Body of pancreas (tissue), 4 donors: ENCODE data around the gene EIF3F. TPM values are rescaled to one million over a fixed set of nuclear protein-coding genes. Genes with fewer than 3 reads are reported as not detected.

ENCODE experiments used
- ATAC-seq: fragments of 150-250 bp; one replicate; pipeline ENCODE4 v1.9.1; 2016
- DNase-seq, 4 donors: peaks; one replicate each; pipeline ENCODE4 v3.0.0-alpha.2; 2019
- H3K27ac ChIP-seq, 4 donors: fragments of 200-600 bp; sonication (generic); 1 replicate in 3 of 4; 2 replicates in 1 of 4; pipeline versions ENCODE4 v1.5.1 to v1.6.1; 2016 to 2019; ENCODE audit warnings: mild to moderate bottlenecking in 1 of 4, mixed read lengths in 1 of 4, moderate library complexity in 1 of 4
- H3K27me3 ChIP-seq, 2 donors: fragments of 200-600 bp; sonication (generic); one replicate each; pipeline ENCODE4 v1.6.0; 2016; ENCODE audit warnings: mild to moderate bottlenecking in 1 of 2
- H3K36me3 ChIP-seq, 2 donors: fragments of 200-600 bp; sonication (generic); replicated peaks in 1 of 2; 2 replicates each; pipeline ENCODE4 v1.5.1; 2016; ENCODE audit warnings: low read depth in 2 of 2; ENCODE audit not compliant: insufficient read depth in 1 of 2
- H3K4me1 ChIP-seq: fragments of 200-600 bp; sonication (generic); one replicate; pipeline ENCODE4 v1.6.0; 2016
- H3K4me3 ChIP-seq, 2 donors: fragments of 200-600 bp; sonication (generic); 1 replicate in 1 of 2; 2 replicates in 1 of 2; pipeline ENCODE4 v1.5.1; 2016 to 2019
- H3K9me3 ChIP-seq, 3 donors: fragments of 200-600 bp; sonication (generic); 1 replicate in 2 of 3; 2 replicates in 1 of 3; pipeline ENCODE4 v1.5.1; 2016
- POLR2A ChIP-seq, 3 donors: fragments of 450-650 bp; IDR thresholded peaks; one replicate each; pipeline ENCODE4 v1.6.1; 2016; ENCODE audit warnings: antibody characterized with exemption in 3 of 3, mild to moderate bottlenecking in 2 of 3
- WGBS, 2 donors: methylation state at CpG; one replicate each; pipeline ENCODE4 v1.1.5; 2017; 5-methylcytosine and 5-hydroxymethylcytosine counted together
- intact Hi-C: fragments of 100-400 bp; cut with DNase I; formaldehyde crosslinking; loops from one replicate; pipeline ENCODE4 v1.15.1; 2023
- total RNA-seq, 2 donors: library from RNA; depleted of rRNA; stranded (reverse); fragments of >200 nt; gene quantifications; one replicate each; pipeline ENCODE4 v1.1.0, GENCODE V29; 2016
- TF ChIP-seq, protein P1 (sequence below), 7 experiments: fragments of 450-650 bp in 4 of 7; fragments of 200-600 bp in 3 of 7; sonication (generic) in 3 of 7; IDR thresholded peaks; one replicate each; pipeline ENCODE4 v1.5.1; 2016 to 2019; ENCODE audit warnings: antibody characterized with exemption in 7 of 7

EIF3F gene
- total RNA-seq, 2 donors from 2014 or later = 138 to 153 TPM

DNA sequence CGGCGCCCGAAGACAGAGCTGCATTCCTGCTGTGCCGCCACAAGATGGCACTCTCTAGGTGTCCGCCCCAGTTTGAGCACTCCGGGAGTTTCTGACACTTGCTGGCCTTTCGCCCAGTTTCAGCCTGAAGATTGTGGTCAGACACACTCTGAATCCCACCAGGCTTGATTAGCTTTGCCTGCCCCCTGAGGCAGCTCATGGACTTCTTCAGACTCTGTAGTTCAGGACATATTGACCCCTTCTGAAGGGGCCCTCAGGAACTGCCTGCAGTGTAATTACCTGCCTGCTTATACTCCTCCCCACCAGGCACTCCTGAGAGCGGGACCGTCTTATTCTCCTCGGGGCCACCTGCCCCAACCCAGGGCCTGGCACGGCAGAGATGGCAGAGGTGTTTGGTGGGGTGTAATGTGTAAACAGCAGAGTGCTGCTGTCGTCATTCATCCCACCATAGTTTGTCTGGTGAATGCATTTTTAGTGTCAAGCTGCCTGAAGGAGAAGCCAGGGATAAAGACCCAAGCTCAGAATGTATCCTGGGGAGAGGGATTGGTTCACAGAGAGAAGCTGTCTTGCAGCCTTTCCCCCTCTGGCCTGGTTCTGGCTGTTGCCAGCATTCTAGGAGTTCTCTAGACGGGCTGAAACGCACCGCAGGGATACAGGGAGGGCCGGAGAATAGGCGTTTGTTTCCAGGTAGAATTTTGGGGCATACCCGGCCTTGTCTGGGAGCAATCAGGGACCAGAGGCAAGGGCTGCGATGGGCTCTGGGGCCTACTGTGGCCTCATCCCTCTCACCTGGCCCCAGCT is 46.4 kb downstream of the EIF3F start:
- ATAC-seq (peak; percentile 88), DNase-seq (peak; percentile 80 to 88 (median 84))
- Histone ChIP-seq H3K36me3 (no peaks in the 10 kb centered on the region), H3K4me3 (no peak overlapping the region), H3K27me3 (peaks cover 0 to 4% of the 10 kb centered on the region in 2 donors), H3K4me1 (peaks cover 7% of the 10 kb centered on the region), H3K27ac (no peak overlapping the region), H3K9me3 (no peaks in the 10 kb centered on the region)
- 41 to 62% methylated on average over 10 to 19 of the region's 19 CpGs for WGBS, 2 donors
- TF ChIP-seq, protein P1, sequence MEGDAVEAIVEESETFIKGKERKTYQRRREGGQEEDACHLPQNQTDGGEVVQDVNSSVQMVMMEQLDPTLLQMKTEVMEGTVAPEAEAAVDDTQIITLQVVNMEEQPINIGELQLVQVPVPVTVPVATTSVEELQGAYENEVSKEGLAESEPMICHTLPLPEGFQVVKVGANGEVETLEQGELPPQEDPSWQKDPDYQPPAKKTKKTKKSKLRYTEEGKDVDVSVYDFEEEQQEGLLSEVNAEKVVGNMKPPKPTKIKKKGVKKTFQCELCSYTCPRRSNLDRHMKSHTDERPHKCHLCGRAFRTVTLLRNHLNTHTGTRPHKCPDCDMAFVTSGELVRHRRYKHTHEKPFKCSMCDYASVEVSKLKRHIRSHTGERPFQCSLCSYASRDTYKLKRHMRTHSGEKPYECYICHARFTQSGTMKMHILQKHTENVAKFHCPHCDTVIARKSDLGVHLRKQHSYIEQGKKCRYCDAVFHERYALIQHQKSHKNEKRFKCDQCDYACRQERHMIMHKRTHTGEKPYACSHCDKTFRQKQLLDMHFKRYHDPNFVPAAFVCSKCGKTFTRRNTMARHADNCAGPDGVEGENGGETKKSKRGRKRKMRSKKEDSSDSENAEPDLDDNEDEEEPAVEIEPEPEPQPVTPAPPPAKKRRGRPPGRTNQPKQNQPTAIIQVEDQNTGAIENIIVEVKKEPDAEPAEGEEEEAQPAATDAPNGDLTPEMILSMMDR (IDR thresholded peaks at IDR 0.05) = peak; percentile 79 to 90 (median 85)
- no peak for TF ChIP-seq POLR2A (IDR thresholded peaks at IDR 0.05)
- intact Hi-C loops = no loop called here

DNA sequence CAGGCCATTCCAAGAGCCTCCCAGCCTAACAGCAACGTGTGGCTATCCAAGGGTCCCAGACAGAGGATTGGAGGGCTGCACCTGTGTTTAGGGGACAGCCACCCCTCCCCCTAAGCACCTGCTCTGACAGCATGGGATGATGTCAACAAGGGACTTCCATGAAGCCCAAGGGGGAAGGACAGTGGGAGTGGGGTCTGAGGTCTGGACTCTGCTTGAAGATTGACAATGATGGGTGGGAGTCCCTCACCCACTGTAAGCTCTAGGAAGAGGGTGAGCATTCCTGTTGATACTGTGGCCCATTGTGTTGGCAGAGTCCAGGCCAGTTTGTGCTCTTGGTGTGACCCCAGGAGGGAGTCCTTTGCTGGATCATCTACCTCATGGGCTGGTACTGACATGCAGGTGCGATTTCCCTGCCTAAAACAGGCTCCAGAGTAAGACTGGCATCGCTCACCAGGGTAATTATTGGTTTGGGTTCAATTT is 47.0 kb downstream of the EIF3F start:
- no peaks in the 10 kb centered on the region for H3K9me3 ChIP-seq
- DNase-seq = no peak
- peaks cover 7% of the 10 kb centered on the region for H3K4me1 ChIP-seq
- no peak overlapping the region for H3K27ac ChIP-seq
- ATAC-seq = no peak
- WGBS, 2 donors = 80 to 87% methylated on average over 3 of the region's 3 CpGs
- peaks cover 0 to 4% of the 10 kb centered on the region in 2 donors for H3K27me3 ChIP-seq
- no peaks in the 10 kb centered on the region for H3K36me3 ChIP-seq
- intact Hi-C loops = no loop called here
- H3K4me3 ChIP-seq = no peak overlapping the region
- TF ChIP-seq, protein P1 (IDR thresholded peaks at IDR 0.05) = no peak
- no peak for TF ChIP-seq POLR2A (IDR thresholded peaks at IDR 0.05)

DNA sequence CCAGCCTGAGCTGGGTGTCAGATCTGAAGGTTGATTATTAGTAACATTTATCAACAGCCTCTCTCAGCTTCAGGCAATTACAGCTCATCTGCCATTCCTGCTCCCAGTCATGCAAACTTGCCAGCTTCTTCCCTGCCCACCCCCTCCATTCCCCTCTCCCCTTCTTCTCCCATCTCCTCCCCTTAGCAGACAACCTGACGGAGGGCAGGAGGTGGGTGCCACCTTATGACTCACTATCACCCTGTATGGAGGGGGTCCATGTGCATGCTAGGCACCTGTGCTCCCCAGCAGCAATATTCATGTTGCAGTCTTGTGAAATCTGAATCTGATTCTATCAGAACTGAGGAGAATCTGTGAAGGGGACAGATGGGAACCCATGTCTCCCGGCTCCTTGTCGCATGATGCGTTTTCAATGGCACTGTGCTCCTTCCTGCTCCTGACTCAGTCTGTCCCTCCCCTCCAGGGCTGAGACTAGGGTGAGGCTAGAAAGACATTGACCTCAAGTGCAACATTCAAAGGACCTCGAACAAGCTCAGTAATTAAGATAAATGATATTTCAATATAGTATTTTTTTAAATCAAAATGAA is 47.6 kb downstream of the EIF3F start:
- no peak for DNase-seq

DNA sequence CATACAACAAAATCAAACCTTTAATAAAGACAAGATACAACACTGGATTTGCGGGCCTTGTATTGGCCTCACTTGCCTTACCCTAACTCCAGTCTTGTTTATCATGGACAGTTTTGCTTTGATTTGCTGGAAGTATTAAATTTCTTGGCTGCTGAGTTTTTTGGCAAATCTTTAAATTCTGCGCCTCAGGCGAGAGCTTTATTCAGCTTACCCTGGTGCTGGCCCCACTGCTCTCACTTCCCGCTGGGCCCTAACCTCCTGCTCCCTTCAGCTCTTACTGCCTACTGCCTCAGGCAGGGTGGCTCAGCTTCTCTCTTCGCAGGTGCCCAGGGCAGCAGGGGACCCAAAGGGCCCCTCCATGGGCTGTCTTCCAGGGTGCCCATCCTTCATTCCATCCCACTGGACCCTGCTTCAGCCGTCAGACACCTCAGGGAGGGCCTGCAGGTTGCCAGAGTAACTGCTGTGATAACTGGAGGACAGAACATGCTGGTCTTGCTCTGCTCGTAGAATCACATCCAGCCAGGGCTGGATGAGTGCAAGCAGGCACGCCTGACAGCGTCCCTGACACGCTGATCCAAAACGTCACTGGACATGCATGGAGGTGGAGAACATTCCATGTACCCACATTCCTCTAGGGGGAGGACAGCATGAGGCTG is 48.2 kb downstream of the EIF3F start:
- Histone ChIP-seq H3K27me3 (peaks cover 0 to 4% of the 10 kb centered on the region in 2 donors), H3K4me1 (peaks cover 7% of the 10 kb centered on the region), H3K36me3 (no peaks in the 10 kb centered on the region), H3K9me3 (no peaks in the 10 kb centered on the region), H3K4me3 (no peak overlapping the region), H3K27ac (no peak overlapping the region)
- TF ChIP-seq POLR2A (IDR thresholded peaks at IDR 0.05) = no peak
- TF ChIP-seq, protein P1 (IDR thresholded peaks at IDR 0.05) = no peak
- 65 to 66% methylated on average over 8 to 11 of the region's 11 CpGs for WGBS, 2 donors
- intact Hi-C loops = loop anchor here (5.0 kb wide), 1 partner anchor 57 kb away; no protein-coding TSS in a partner anchor
- no peak for ATAC-seq
- no peak for DNase-seq

More for the DNA sequence above, 47.6 kb downstream of the EIF3F start:
- Histone ChIP-seq H3K9me3 (no peaks in the 10 kb centered on the region), H3K36me3 (no peaks in the 10 kb centered on the region), H3K27me3 (peaks cover 0 to 4% of the 10 kb centered on the region in 2 donors), H3K4me3 (no peak overlapping the region), H3K27ac (no peak overlapping the region), H3K4me1 (peaks cover 7% of the 10 kb centered on the region)
- no peak for ATAC-seq
- no peak for TF ChIP-seq POLR2A (IDR thresholded peaks at IDR 0.05)
- TF ChIP-seq, protein P1 (IDR thresholded peaks at IDR 0.05) = no peak
- WGBS, 2 donors = 72 to 74% methylated on average over 5 of the region's 5 CpGs
- intact Hi-C loops = loop anchor here (5.0 kb wide), 1 partner anchor 58 kb away; no protein-coding TSS in a partner anchor
